Dermis microvascular lymphatic vessel endothelial cell (primary cell): ENCODE measurements around the gene CAPN3. TPM values are rescaled to one million over a fixed set of nuclear protein-coding genes. Genes with fewer than 3 reads are reported as not detected.

Experiments
- DNase-seq, 2 donors: peaks; one replicate each; pipeline versions ENCODE4 v3.0.0 to v3.0.0-alpha.2; 2010; ENCODE audit warnings: low read depth in 2 of 2
- total RNA-seq: library from RNA; depleted of rRNA; stranded (reverse); fragments of >200 nt; gene quantifications from 2 replicates; pipeline ENCODE4 v1.2.1, GENCODE V29; 2014

Gene CAPN3
- total RNA-seq, 1 donor from 2014 or later, result 0.13 TPM

DNA sequence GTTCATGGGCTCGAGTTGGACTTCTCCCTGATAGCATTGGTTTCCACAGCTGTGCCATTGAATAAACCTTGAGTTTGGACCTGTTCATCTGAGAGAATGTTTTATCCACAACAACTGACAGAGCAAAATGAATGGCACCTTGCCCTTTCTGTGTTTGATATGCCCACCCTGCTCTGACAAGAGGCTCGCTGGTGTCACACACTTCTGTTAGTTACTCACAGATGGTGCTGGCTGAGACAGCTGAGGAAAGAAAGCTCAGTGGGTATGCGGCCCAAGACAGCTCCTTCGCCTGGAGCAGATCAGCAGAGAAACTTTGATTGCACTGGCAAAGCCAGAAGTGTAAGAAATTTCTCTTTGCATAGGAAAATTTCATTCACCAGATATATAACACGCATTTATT is 2.5 kb upstream of the CAPN3 start:
- DNase-seq, result no peak

DNA sequence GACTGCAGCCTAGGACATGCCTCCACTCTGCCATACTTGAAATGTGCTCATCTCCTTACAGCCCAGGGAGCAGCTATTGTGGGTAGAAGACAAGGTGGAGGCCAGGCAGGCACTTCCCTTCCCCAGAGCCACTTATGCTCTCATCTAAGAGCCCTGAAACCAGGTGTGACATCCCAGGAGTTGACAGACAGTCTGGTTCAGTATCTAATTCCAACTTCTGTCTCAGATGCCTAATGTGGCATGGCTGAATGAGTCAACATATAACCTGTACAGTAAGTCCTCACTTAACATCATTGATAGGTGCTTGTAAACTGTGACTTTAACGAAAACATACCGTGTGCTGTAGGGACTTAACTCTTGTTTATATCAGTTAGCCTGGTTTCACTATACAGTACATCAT is 1.2 kb upstream of the CAPN3 start:
- no peak for DNase-seq

DNA sequence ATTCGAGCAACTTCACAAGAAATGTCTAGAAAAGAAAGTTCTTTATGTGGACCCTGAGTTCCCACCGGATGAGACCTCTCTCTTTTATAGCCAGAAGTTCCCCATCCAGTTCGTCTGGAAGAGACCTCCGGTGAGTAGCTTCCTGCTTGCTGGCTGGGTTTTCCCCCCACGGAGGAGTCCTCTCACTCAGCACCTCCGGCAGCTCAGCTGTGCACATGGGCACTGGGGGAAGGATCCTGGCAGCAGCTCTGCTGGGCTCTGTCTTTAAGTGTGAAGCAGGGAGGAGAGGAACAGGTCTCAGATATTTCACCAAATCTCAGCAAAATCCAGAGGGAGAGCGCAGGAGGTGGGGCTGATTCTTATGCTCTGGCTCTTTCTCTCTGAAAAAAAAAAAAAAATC is 684 bp downstream of the CAPN3 start:
- DNase-seq, result no peak

DNA sequence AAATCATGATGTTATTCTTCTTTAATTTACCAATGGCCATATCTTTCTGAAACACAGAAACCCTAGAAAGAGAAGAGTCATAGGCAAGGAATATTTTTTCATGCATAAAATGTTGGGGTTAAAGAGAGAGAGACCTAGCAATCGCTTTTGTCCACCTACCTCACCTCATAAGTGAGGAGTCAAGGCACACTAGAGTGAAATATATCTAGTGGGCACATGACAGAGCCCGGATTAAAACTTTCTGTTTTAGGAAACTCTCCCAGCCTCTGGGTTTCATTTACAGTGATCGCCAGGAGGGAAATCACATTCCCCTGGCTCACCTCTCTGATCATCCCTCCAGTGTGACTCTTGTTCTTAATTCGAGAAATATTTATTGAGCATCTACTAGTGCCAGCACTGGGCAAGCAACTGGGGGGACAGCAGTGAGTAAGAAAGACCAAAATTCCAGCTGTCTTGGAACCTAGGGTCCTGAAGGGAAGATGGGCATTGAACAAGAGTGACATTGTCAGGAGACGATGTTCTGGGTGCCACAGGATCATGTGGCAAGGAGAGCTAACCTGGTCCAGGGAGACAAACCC is 1.3 kb downstream of the CAPN3 start:
- no peak for DNase-seq

DNA sequence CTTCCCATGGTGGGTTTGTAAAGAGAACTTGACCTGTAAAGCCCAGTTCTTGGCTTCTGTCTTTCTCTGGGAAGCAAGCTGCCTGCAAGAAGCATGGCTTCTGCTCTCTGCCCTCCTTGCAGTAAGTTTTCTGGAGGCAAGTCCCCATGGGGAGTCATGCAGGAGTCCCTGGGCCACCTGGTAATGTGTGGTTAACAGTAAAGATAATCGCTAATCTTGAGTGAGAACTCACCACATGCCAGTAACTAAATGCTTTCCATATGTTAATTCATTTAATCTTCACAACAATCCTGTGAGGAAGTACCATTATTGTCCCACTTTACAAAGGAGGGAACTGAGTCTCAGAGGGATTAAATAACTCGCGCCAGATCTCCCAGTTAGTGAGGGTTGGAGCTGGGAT is 4.2 kb downstream of the CAPN3 start:
- DNase-seq, result no peak

DNA sequence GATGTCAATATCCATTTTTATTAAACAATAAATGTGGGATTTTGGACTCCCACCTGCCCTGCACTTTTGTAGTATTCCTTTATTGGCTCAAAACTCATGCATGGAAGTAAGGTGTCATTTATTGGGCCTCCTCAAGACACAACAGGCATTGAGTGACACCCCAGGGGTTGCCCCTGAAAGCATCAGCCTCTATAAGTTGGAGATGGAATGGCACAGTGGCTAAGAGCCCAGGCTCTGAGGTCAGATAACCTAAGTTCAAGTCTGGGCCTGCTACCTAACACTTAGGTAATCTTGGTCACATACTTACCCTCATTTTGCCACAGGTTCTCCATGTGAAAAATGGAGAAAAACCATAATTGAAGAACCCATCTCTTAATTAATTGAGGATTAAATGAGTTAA is 4.6 kb downstream of the CAPN3 start:
- no peak for DNase-seq

DNA sequence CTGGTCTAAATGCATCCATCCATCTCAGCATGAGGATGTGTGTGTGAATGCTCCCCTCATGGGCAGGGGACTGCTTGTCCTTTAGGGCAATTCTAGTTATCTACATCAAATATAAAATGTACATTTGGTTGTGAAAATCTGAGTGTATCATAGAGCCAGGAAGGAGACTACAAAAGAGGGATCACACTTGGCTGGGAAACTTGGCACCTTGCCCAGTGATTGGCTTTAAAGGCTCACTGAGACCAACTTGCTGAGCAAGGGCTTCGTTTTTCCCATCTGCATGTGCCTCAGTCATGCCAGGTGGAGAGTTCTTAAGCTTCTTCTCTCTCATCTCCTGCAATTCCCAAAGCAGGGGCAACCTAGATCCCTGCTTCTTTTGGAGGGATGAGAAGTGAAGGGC is 5.2 kb downstream of the CAPN3 start:
- peak in 1 of 2 donors; percentile 86 for DNase-seq

DNA sequence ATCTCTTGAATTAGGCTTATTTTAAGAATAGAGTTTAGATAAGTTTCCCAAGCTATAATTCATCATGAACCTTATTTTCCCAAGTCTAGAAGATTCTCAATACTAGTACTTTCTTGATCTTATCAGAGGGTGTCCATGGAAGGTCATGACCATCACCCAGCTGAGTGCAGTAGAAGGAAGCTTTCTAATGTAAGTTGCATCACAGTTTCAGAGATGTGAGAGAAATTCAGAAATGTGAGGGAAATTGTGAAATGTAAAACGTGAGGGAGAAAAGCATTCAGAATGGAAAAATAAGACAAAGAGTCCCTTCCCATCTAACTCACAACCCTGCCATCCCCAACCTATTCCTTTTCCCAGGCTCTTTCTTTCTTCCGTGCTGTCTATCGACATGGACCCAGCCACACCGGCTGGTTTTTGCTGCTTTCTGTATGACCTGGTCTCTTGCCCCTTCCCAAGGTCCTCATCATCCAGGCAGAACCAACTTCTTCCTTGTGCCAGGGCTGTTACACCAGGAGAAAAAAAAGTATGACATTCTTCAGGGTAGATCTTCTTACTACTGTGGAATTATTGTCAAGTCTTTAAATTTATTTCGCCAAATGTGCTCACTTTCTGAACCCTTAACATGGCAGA is 6.7 kb downstream of the CAPN3 start:
- no peak for DNase-seq

DNA sequence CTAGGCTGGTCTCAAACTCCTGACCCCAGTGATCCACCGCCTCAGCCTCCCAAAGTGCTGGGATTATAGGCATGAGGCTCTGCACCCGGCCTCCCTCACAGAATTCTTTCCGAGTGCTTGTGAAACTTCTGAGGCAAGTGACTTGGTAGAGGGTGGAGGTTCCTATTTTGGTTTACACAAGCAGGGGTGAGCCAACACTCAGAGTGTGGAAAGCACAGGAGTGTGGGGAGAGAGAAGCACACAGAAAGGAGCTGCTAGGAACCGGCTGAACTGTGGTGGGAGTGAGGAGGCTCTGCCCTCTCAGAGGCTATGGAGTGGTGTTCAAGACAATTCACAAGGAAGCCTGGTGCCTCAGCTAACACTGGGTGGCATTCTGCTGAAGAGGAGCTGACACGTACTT is 7.7 kb downstream of the CAPN3 start:
- DNase-seq, result no peak

DNA sequence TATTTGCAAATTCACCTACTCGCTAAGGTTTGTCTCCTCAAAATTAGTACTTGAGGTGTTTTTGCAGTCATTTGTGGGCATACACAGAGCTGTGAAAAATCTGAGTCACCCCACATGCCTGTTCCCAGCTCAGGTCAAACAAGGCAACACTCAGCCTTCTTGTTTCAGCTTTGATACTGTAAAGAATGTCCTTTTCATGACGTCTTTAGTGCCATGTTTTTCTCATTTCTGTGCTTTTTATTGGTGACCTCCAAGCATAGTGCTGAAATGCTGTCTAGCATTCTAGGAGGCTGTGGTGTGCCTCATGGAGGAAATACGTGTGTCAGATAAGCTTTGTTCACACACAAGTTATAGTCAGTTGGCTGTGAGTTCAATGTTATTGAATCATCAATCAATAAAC is 8.8 kb downstream of the CAPN3 start:
- no peak for DNase-seq

DNA sequence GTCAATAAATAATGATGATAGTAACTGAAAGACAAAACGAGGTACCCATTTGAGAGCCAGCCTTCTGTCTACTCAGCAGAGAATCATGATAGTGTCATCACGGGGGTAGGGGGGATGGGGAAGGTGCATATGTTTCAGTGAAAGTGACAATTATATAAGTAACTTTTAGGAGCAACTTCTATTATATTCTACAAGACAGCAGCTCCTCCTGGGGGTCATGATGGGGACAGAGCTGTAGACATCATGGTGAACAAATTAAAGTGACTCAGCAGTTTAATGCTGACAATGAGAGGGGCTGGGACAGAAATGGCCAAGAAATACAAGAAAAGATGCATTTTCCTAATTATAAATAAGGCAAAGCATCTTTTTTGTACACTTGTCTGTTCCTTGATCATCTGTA is 11.8 kb downstream of the CAPN3 start:
- DNase-seq, result peak in 1 of 2 donors; percentile 19

DNA sequence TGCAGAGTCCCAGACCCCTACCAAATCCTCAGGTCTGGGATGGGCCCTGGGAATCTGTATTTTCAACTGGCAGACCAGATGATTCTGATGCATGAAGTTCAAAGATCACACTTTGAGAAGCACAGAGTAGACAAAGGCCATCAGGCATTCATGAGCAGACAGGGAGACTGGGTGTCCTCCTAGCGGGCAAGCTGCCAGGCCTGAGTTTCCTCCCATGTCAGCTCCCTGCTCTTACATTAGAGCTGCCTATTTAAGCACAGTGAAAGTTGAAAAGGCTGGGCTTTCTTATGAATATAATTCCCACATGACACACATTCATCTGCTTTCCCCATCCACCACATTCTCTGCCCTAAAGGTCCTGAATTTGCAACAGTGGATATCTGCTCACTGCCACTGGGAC is 14.0 kb downstream of the CAPN3 start:
- no peak for DNase-seq

DNA sequence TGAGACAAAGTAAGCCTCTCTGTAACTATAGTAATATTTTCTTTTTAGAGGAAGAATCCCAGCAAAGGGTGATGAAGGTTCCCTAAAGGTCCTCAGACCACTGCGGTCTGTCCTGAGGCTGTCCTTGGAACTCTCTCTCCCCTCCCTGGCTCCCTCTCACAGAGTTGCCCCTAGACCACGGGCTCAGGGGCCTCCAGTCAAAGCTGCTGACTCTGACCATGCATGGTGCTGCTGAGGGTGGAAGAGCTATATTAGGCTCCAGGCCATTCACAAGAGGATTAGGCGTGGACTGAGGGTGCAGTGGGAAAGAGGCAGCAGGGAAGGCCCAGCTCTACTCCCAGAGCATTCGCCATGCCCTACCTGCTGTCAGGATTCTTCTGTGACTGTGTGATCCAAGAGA is 14.6 kb downstream of the CAPN3 start:
- DNase-seq, result no peak

DNA sequence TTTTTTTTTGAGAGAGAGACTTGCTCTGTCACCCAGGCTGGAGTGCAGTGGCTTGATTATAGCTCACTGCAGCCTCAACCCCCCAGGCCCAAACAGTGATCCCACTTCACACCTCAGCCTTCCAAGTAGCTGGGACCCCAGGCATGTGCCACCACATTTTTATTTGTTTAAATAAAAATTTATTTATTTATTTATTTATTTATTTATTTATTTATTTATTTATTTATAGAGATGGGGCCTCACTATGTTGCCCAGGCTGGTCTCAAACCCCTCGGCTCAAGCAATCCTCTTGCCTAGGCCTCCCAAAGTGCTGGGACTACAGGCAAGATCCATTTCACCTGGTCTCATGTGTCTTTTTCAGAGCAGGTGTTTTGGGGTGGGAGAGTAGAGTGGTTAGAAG is 15.5 kb downstream of the CAPN3 start:
- no peak for DNase-seq

DNA sequence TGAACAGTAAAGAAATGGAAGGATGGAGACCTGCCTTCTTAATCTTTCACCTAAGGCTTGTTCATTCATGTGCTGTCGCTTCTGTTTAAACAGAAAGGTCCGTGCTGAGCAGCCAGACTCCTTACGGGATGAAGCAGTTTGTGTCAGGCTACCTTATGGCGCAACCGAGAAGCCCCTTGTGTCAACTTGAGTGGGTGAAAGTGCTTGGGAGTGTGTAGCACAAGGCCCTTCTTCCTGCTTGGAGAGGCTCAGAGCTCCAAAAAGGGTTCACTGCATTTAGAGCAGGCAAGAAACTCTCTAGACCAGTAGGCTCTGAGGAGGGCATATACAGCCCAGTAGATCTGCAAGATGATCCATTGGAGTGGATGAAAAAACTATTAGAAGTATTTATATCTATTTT is 16.0 kb downstream of the CAPN3 start:
- no peak for DNase-seq

DNA sequence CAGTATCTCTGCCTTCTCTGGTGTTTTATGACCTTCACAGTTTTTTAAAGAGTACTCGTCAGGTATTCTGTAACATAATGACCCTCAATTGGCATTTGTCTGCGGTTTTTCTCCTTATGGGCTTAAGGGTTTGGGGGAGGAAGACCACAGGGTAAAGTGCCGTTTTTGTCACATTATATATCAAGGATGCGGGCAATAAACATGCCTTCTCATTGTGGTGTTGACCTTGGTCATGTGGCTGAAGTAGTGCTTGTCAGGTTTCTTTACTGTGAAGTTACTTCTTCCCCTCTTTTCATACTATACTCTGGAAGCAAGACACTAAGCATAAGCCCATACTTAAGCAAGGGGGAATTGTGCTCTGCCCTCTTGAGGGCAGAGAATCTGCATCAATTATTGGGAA is 16.6 kb downstream of the CAPN3 start:
- no peak for DNase-seq

DNA sequence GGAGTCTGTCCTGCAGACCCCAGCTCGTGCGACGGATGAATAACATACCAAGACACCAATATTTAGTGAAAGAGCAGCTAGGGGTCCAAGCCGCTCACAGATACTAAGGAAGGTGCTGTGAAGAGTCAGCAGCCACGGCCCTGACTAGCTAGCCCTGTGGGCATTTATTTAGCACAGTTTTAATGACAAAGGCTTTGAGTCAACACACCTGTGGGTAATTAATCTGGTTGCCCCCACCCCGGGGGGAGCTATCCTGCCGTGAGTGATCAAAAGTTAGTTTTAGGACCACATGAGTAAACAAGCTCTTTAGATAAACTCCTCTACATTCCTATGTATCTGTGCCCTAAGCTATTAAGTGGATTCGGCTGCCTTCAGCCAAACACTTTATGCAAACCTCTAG is 18.7 kb downstream of the CAPN3 start:
- no peak for DNase-seq

DNA sequence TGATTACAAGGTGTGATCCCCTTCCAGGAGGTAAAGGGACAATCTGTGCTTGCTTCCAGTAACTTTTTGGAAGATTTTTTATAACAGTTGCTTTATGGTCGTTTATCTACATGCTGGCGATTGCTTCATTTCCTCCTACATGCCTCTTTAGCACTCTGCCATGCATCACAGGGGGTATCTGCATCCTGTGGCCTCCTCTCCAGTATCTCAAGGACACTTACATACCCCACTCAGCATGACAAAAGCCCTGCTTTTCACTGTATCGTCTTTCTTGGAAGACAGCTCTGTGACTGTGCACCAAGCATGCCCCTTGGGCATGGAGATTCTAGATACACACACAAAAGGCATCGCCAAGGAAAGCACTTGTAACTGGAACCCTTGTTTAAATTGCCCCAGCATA is 25.3 kb downstream of the CAPN3 start:
- no peak for DNase-seq

DNA sequence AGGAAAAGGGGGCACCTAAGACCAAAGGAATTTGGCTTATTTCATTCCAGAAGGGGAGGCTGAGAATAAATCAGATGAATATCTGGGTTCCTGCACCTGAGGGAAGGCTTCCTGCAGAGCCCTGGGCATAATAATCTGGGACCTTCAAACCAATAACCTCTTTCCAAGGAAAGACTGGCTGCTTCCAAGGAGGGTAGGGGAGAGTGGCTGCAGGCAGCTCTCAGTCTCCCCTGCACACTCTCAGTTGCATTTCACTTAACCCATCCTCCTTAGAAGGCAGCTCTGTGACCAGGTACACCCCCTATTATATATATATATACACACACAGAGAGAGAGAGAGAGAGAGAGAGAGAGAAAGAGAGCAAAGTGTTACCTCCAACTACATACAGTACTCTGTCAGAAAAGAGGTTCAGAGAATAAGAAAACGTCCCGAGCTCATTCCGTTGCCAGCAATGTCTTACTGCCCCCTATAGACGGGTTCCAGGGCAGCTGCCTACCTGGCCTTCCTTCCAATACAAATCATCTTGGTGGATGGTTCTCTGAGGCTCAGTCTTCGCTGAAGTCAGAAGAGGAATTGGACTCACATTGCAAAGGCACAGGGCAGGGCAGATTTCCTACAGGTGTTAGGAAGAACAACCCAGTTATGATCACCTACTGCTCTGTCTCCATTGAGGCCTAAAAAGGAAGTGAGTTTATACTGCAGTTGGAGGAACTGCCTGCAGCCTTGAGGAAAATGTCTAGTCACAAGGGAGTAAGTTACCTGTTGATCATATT is 26.1 kb downstream of the CAPN3 start:
- peak in 1 of 2 donors; percentile 59 for DNase-seq

DNA sequence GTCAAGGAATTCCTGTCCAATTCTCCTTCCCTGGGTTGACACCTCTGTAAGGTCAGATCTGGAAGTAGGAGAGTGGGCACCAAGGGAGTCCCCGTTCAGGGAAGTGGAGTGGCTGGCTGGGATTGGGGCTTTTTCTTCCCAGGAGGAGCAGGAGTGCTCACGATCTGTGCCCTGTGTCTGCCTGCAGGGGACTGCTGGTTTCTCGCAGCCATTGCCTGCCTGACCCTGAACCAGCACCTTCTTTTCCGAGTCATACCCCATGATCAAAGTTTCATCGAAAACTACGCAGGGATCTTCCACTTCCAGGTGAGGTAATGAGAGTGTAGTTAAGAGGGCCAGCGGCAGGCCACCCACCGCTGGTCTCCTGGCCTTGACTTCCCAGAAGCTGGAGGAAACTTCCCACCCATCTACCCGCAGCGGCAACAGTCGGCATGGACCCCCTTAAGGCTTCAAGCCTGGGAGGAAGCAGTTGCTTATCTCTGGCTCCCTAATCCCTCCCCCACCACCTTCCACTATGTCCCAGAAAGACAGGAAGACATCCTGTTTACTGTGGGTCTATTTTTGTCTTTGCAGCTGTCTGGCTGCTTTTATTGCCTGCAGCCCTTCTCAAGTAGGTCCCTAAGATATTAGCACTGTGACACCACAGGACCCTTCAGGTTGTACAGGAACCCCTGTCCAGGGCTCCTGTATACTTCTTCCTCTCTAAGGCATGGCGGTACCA is 26.8 kb downstream of the CAPN3 start:
- peak in 1 of 2 donors; percentile 55 for DNase-seq

DNA sequence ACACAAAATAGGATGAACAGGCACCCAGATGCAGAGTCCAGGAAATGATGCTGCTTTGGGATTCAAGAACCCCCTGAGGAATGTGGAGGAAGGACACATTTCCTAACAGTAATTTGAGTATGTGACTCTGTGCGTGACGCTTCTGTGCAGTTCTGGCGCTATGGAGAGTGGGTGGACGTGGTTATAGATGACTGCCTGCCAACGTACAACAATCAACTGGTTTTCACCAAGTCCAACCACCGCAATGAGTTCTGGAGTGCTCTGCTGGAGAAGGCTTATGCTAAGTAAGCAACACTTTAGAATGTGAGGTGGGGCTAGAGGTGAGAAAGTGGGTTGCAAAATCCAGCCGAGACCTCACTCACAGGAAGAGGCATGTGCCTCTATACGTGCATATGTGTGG is 28.3 kb downstream of the CAPN3 start:
- no peak for DNase-seq

DNA sequence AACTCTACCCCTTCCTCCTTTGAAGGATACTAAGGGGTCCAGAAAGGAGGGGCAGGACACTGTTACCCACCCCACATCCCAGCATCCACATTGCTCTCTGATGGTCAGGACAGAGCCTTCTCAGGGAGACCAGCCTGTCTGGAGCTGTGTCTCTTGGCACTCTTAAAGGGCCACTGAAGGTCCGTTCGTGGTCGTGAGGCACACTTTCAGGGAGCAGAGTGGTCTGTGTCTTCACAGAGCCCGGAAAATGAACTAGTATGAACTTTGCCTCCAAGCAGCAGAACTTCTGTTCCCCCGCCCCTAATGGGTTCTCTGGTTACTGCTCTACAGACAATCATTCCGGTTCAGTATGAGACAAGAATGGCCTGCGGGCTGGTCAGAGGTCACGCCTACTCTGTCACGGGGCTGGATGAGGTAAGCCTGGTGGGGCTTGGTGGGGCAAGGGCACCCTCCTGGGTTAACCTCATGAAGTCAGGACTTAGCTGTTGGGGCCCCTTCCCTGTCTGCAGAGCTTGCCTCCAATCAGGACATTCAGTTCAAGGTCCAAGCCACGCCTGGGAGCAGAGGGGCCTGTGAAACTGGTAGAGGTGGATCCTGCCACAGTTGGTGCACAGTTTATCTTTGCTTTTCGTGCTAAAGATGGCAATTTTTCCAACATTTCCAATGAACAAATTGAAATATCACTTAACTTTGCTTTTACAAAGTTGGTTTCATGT is 33.2 kb downstream of the CAPN3 start:
- DNase-seq, result no peak
